A549 (cell line): ENCODE data around the gene CCN5. TPM values are rescaled to one million over a fixed set of nuclear protein-coding genes. Genes with fewer than 3 reads are reported as not detected.

Experiments
- ATAC-seq, 2 experiments: fragments of 200-7000 bp in 1 of 2; fragments of >200 bp in 1 of 2; cut with Nextera tagmentation in 1 of 2; cut with Tn5 transposase in 1 of 2; 3 replicates each; pipeline versions ENCODE4 v1.8.0 to v1.9.1; 2018 to 2020; ENCODE audit warnings: mild to moderate bottlenecking in 1 of 2, moderate library complexity in 1 of 2
- CTCF ChIA-PET: fragments of 300-600 bp; sonication (Branson Sonifier 250); formaldehyde crosslinking; extraction: SDS; loops from one replicate; lab custom pipeline; 2021; ENCODE audit warnings: antibody characterized with exemption, inconsistent platforms; lab: Yijun Ruan, JAX
- POLR2A ChIA-PET: fragments of 350-600 bp; formaldehyde crosslinking; extraction: SDS; loops from one replicate; lab custom pipeline; 2021; ENCODE audit warnings: antibody characterized with exemption, inconsistent platforms; lab: Yijun Ruan, JAX
- DNase-seq, 2 experiments: peaks; one replicate each; pipeline versions ENCODE4 v3.0.0 to v3.0.0-alpha.2; 2011 to 2016; ENCODE audit warnings: low read depth in 1 of 2, low spot score in 1 of 2
- FAIRE-seq: peaks from 2 replicates; lab custom pipeline; 2011; peaks lifted over from hg19 to GRCh38; lab: Jason Lieb, UNC
- H3K27ac ChIP-seq, 2 experiments: fragments of >200 bp; sonication (Bioruptor Twin); formaldehyde crosslinking; 3 replicates each; pipeline ENCODE4 v1.5.1; 2016 to 2017
- H3K4me1 ChIP-seq: fragments of >200 bp; sonication (Bioruptor Twin); formaldehyde crosslinking; 3 replicates; pipeline ENCODE4 v1.6.1; 2016
- H3K4me2 ChIP-seq: fragments of >200 bp; sonication (Bioruptor Twin); formaldehyde crosslinking; 3 replicates; pipeline ENCODE4 v1.6.1; 2016
- H3K4me3 ChIP-seq: fragments of >200 bp; sonication (Bioruptor Twin); formaldehyde crosslinking; 3 replicates; pipeline ENCODE4 v1.5.1; 2016
- H3K9me3 ChIP-seq: fragments of >200 bp; sonication (Bioruptor Twin); formaldehyde crosslinking; 3 replicates; pipeline ENCODE4 v1.6.1; 2016
- ATOH8 ChIP-seq: fragments of 250-450 bp; sonication (Bioruptor Pico); IDR thresholded peaks from 2 replicates; pipeline ENCODE4 v1.5.0; 2020; ENCODE audit warnings: low read depth, mild to moderate bottlenecking, moderate library complexity
- CBX2 ChIP-seq: fragments of 200-600 bp; sonication (generic); IDR thresholded peaks from 2 replicates; pipeline ENCODE4 v1.6.1; 2016; ENCODE audit warnings: low read depth, mild to moderate bottlenecking, borderline replicate concordance
- CEBPB ChIP-seq, 2 experiments: fragments of >200 bp in 1 of 2; sonication (Bioruptor Twin) in 1 of 2; formaldehyde crosslinking in 1 of 2; IDR thresholded peaks; 2 replicates each; pipeline ENCODE4 v1.6.1; 2012 to 2016
- EP300 ChIP-seq, 2 experiments: fragments of >200 bp; sonication (Bioruptor Twin); formaldehyde crosslinking; IDR thresholded peaks; 2 replicates in 1 of 2; 3 replicates in 1 of 2; pipeline ENCODE4 v1.6.1; 2016 to 2017
- FOXS1 ChIP-seq: fragments of 250-450 bp; sonication (Bioruptor Pico); IDR thresholded peaks from 2 replicates; pipeline ENCODE4 v1.5.0; 2020; ENCODE audit warnings: mild to moderate bottlenecking, moderate library complexity
- GATA3 ChIP-seq: IDR thresholded peaks from 2 replicates; pipeline ENCODE4 v1.6.1; 2012; ENCODE audit warnings: borderline replicate concordance
- HOXB5 ChIP-seq: fragments of 250-450 bp; sonication (Bioruptor Pico); IDR thresholded peaks from 2 replicates; pipeline ENCODE4 v1.5.0; 2020; ENCODE audit warnings: mild to moderate bottlenecking, moderate library complexity
- JUN ChIP-seq, 2 experiments: fragments of >200 bp; sonication (Bioruptor Twin); formaldehyde crosslinking; IDR thresholded peaks; 2 replicates in 1 of 2; 3 replicates in 1 of 2; pipeline ENCODE4 v1.6.1; 2016 to 2017
- JUNB ChIP-seq: fragments of >200 bp; sonication (Bioruptor Twin); formaldehyde crosslinking; IDR thresholded peaks from 2 replicates; pipeline ENCODE4 v1.6.1; 2016
- MAX ChIP-seq: IDR thresholded peaks from 2 replicates; pipeline ENCODE4 v1.6.1; 2012
- MYC ChIP-seq: IDR thresholded peaks from 2 replicates; pipeline ENCODE4 v1.6.1; 2012; ENCODE audit warnings: mild to moderate bottlenecking, inconsistent platforms, low read length, improper control_type of control experiment, borderline replicate concordance
- NPAS2 ChIP-seq: fragments of 250-450 bp; sonication (Bioruptor Pico); IDR thresholded peaks from 2 replicates; pipeline ENCODE4 v1.8.0; 2022; ENCODE audit warnings: mild to moderate bottlenecking, moderate library complexity, borderline replicate concordance
- PBX3 ChIP-seq: IDR thresholded peaks from 2 replicates; pipeline ENCODE4 v1.6.1; 2012
- PHF8 ChIP-seq: fragments of 200-600 bp; sonication (generic); IDR thresholded peaks from 2 replicates; pipeline ENCODE4 v1.6.1; 2016; ENCODE audit warnings: low read depth, mild to moderate bottlenecking, antibody characterized with exemption, moderate library complexity, borderline replicate concordance
- RAD21 ChIP-seq, 2 experiments: fragments of >200 bp in 1 of 2; sonication (Bioruptor Twin) in 1 of 2; formaldehyde crosslinking in 1 of 2; IDR thresholded peaks in 1 of 2; conservative IDR thresholded peaks in 1 of 2; 2 replicates in 1 of 2; 3 replicates in 1 of 2; pipeline ENCODE4 v1.6.1; 2012 to 2018; ENCODE audit warnings: inconsistent platforms in 1 of 2
- RARB ChIP-seq: fragments of 250-450 bp; sonication (Bioruptor Pico); IDR thresholded peaks from 2 replicates; pipeline ENCODE4 v1.8.0; 2021; ENCODE audit warnings: mild to moderate bottlenecking, moderate library complexity
- SMC3 ChIP-seq: fragments of >200 bp; sonication (Bioruptor Twin); formaldehyde crosslinking; IDR thresholded peaks from 3 replicates; pipeline ENCODE4 v1.6.1; 2018; ENCODE audit warnings: inconsistent platforms
- SREBF2 ChIP-seq: fragments of 450-650 bp; IDR thresholded peaks from 2 replicates; pipeline ENCODE4 v1.6.1; 2014; ENCODE audit warnings: mild to moderate bottlenecking, moderate library complexity
- TP53 ChIP-seq: fragments of 250-450 bp; sonication (Bioruptor Pico); IDR thresholded peaks from 2 replicates; pipeline ENCODE4 v1.5.0; 2021; ENCODE audit warnings: mild to moderate bottlenecking, moderate library complexity
- USF2 ChIP-seq: fragments of 450-650 bp; IDR thresholded peaks from 2 replicates; pipeline ENCODE4 v1.6.1; 2014; ENCODE audit warnings: antibody characterized with exemption
- ZNF302 ChIP-seq: fragments of 250-450 bp; sonication (Bioruptor Pico); IDR thresholded peaks from 2 replicates; pipeline ENCODE4 v1.9.0; 2021; ENCODE audit warnings: inconsistent platforms, mild to moderate bottlenecking, moderate library complexity
- WGBS: methylation state at CpG from one replicate; pipeline ENCODE4 v1.1.6; 2017; ENCODE audit errors: missing lambda C conversion rate; 5-methylcytosine and 5-hydroxymethylcytosine counted together
- polyA plus RNA-seq, 4 experiments: library from polyadenylated mRNA; depleted of rRNA in 3 of 4; stranded (reverse); fragments of >200 nt; fragmentation: RNase III in 1 of 4; extraction: RNeasy Plus Mini Kit Qiagen cat#74134 plus additional on column Dnase treatment in 1 of 4; gene quantifications; 2 replicates in 3 of 4; 3 replicates in 1 of 4; pipeline ENCODE4 v1.2.3, GENCODE V29; 2011 to 2017
- TF ChIP-seq, protein P1 (sequence below): fragments of 250-450 bp; sonication (Bioruptor Pico); IDR thresholded peaks from 2 replicates; pipeline ENCODE4 v1.5.0; 2021; ENCODE audit warnings: mild to moderate bottlenecking, moderate library complexity, borderline replicate concordance
- TF ChIP-seq, protein P2 (sequence below): fragments of >200 bp; sonication (Bioruptor Twin); formaldehyde crosslinking; IDR thresholded peaks from 3 replicates; pipeline ENCODE4 v1.5.1; 2016
- TF ChIP-seq, protein P3 (sequence below): fragments of >200 bp; sonication (Bioruptor Twin); formaldehyde crosslinking; IDR thresholded peaks from 2 replicates; pipeline ENCODE4 v1.6.1; 2016
- TF ChIP-seq, protein P4 (sequence below): fragments of 150-350 bp; IDR thresholded peaks from 2 replicates; pipeline ENCODE4 v1.6.1; 2014; ENCODE audit warnings: low read depth, mild to moderate bottlenecking, low read length
- TF ChIP-seq, protein P5 (sequence below): IDR thresholded peaks from 2 replicates; pipeline ENCODE4 v1.6.1; 2012; ENCODE audit warnings: low read depth, borderline replicate concordance

The CCN5 gene
- polyA plus RNA-seq, 2 of the 4 experiments (the other 2 are of a cell fraction): 9.9 to 11.1 TPM

GRCh38 chr20:44748005-44748370 lies 32.8 kb downstream of the CCN5 start:
- DNase-seq (no peak), ATAC-seq (no peak)
- WGBS: 96% methylated on average over 3 of the region's 3 CpGs
- CTCF ChIA-PET: interaction anchor here (0.5 to 5.7 kb wide), 49 partner anchors 8 to 347 kb away, joined by 3 to 96 read pairs (median 6); partner anchors contain the start of gene RIMS4
- TF ChIP-seq CEBPB (IDR thresholded peaks at IDR 0.05): no peak
- no peak for TF ChIP-seq PHF8
- TF ChIP-seq, protein P1, sequence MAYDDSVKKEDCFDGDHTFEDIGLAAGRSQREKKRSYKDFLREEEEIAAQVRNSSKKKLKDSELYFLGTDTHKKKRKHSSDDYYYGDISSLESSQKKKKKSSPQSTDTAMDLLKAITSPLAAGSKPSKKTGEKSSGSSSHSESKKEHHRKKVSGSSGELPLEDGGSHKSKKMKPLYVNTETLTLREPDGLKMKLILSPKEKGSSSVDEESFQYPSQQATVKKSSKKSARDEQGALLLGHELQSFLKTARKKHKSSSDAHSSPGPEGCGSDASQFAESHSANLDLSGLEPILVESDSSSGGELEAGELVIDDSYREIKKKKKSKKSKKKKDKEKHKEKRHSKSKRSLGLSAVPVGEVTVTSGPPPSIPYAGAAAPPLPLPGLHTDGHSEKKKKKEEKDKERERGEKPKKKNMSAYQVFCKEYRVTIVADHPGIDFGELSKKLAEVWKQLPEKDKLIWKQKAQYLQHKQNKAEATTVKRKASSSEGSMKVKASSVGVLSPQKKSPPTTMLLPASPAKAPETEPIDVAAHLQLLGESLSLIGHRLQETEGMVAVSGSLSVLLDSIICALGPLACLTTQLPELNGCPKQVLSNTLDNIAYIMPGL: no peak
- TF ChIP-seq RARB (CRISPR knock-in tag): no peak
- TF ChIP-seq TP53 (CRISPR knock-in tag): no peak
- TF ChIP-seq JUNB: no peak
- TF ChIP-seq SREBF2: no peak
- TF ChIP-seq, protein P2, sequence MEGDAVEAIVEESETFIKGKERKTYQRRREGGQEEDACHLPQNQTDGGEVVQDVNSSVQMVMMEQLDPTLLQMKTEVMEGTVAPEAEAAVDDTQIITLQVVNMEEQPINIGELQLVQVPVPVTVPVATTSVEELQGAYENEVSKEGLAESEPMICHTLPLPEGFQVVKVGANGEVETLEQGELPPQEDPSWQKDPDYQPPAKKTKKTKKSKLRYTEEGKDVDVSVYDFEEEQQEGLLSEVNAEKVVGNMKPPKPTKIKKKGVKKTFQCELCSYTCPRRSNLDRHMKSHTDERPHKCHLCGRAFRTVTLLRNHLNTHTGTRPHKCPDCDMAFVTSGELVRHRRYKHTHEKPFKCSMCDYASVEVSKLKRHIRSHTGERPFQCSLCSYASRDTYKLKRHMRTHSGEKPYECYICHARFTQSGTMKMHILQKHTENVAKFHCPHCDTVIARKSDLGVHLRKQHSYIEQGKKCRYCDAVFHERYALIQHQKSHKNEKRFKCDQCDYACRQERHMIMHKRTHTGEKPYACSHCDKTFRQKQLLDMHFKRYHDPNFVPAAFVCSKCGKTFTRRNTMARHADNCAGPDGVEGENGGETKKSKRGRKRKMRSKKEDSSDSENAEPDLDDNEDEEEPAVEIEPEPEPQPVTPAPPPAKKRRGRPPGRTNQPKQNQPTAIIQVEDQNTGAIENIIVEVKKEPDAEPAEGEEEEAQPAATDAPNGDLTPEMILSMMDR: no peak
- no peak for TF ChIP-seq HOXB5 (CRISPR knock-in tag)
- TF ChIP-seq CBX2: no peak
- TF ChIP-seq, protein P3, sequence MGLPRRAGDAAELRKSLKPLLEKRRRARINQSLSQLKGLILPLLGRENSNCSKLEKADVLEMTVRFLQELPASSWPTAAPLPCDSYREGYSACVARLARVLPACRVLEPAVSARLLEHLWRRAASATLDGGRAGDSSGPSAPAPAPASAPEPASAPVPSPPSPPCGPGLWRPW: no peak
- no peak for TF ChIP-seq EP300 (IDR thresholded peaks at IDR 0.05)
- no peak for TF ChIP-seq GATA3
- TF ChIP-seq, all 56 proteins: peak for 0
- no peak overlapping the region for H3K4me2 ChIP-seq
- H3K27ac ChIP-seq: peak overlapping the region in 1 of 2 experiments; percentile 94; a peak in 1 of 6 replicates
- POLR2A ChIA-PET: interaction anchor here (0.8 to 1.4 kb wide), 2 partner anchors 19 to 137 kb away, joined by 3 to 4 read pairs; partner anchors contain the start of gene YWHAB
- H3K4me1 ChIP-seq: peaks cover 36% of the 10 kb centered on the region
- no peak overlapping the region for H3K4me3 ChIP-seq
- FAIRE-seq: no peak
- no peaks in the 10 kb centered on the region for H3K9me3 ChIP-seq

- peak overlapping the region; percentile 78 for H3K4me2 ChIP-seq
- WGBS: 43% methylated on average over 36 of the region's 73 CpGs
- TF ChIP-seq JUN (IDR thresholded peaks at IDR 0.05) (no peak), MAX (peak; percentile 58), NPAS2 (CRISPR knock-in tag) (no peak), HOXB5 (CRISPR knock-in tag) (no peak), PBX3 (no peak), MYC (no peak), ATOH8 (CRISPR knock-in tag) (no peak), USF2 (no peak), SMC3 (peak; percentile 39), FOXS1 (CRISPR knock-in tag) (no peak), RAD21 (conservative IDR thresholded peaks at IDR 0.05 in 1 of 2, IDR thresholded peaks at IDR 0.05 in 1 of 2) (peak; percentile 30 to 31; a peak in 2 of 5 replicates), ZNF302 (CRISPR knock-in tag) (no peak)
- TF ChIP-seq, protein P4, sequence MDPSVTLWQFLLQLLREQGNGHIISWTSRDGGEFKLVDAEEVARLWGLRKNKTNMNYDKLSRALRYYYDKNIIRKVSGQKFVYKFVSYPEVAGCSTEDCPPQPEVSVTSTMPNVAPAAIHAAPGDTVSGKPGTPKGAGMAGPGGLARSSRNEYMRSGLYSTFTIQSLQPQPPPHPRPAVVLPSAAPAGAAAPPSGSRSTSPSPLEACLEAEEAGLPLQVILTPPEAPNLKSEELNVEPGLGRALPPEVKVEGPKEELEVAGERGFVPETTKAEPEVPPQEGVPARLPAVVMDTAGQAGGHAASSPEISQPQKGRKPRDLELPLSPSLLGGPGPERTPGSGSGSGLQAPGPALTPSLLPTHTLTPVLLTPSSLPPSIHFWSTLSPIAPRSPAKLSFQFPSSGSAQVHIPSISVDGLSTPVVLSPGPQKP: no peak
- TF ChIP-seq, protein P5, sequence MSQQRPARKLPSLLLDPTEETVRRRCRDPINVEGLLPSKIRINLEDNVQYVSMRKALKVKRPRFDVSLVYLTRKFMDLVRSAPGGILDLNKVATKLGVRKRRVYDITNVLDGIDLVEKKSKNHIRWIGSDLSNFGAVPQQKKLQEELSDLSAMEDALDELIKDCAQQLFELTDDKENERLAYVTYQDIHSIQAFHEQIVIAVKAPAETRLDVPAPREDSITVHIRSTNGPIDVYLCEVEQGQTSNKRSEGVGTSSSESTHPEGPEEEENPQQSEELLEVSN: 0 out of 2 replicates have a peak, but pooled peaks have one; percentile 41
Observed at GRCh38 chr20:44750081-44750805, 35.1 kb downstream of the CCN5 start.

More at GRCh38 chr20:44750081-44750805, 35.1 kb downstream of the CCN5 start:
- H3K4me3 ChIP-seq: peak overlapping the region; percentile 28; the same call in 2 of the 3 replicates
- peak; percentile 27 to 58; a peak in 3 of 6 replicates for ATAC-seq
- DNase-seq: no peak
- H3K4me1 ChIP-seq: peaks cover 31% of the 10 kb centered on the region
- POLR2A ChIA-PET: interaction anchor here (0.7 kb wide), 1 partner anchor 117 kb away, joined by 3 read pairs; no protein-coding TSS in a partner anchor
- CTCF ChIA-PET: interaction anchor here (0.7 to 5.4 kb wide), 27 partner anchors 8 to 362 kb away, joined by 3 to 54 read pairs (median 4); no protein-coding TSS in a partner anchor
- H3K9me3 ChIP-seq: no peaks in the 10 kb centered on the region
- FAIRE-seq: no peak
- H3K27ac ChIP-seq: peak overlapping the region in 1 of 2 experiments; percentile 53; a peak in 2 of 6 replicates
